ENCODE measurements around the gene KRT1.
A peak's percentile ranks its signal among the peaks of the same experiment; 100 is the strongest.

The KRT1 gene

GRCh38 chr12:52659395-52659794 is 20.8 kb downstream of the KRT1 start:
- DNase-seq, result no peak

- no peak for DNase-seq
Observed at GRCh38 chr12:52658196-52658595, 22.0 kb downstream of the KRT1 start.

GRCh38 chr12:52657250-52657902 is 22.8 kb downstream of the KRT1 start:
- no peak for DNase-seq

- DNase-seq, result no peak
Observed at GRCh38 chr12:52656616-52657015, 23.6 kb downstream of the KRT1 start.

- DNase-seq, result no peak
Observed at GRCh38 chr12:52655720-52656124, 24.5 kb downstream of the KRT1 start.

GRCh38 chr12:52655251-52655650 is 25.0 kb downstream of the KRT1 start:
- DNase-seq, result no peak

- DNase-seq, result no peak
Observed at GRCh38 chr12:52651726-52652261, 28.4 kb downstream of the KRT1 start, which contains the start of gene KRT2. TSS of gene KRT2 (minus strand) at chr12:52652211. CDS start at chr12:52652142, 69 bp downstream.

- DNase-seq, result no peak
Observed at GRCh38 chr12:52650520-52651081, 29.6 kb downstream of the KRT1 start.

GRCh38 chr12:52649066-52649465 is 31.1 kb downstream of the KRT1 start:
- DNase-seq, result no peak

- DNase-seq, result no peak
Observed at GRCh38 chr12:52648012-52648550, 32.1 kb downstream of the KRT1 start.

- no peak for DNase-seq
Observed at GRCh38 chr12:52647601-52648000, 32.6 kb downstream of the KRT1 start.

- DNase-seq, result no peak
Observed at GRCh38 chr12:52646613-52647012, 33.6 kb downstream of the KRT1 start.

- no peak for DNase-seq
Observed at GRCh38 chr12:52645982-52646381, 34.2 kb downstream of the KRT1 start.

- DNase-seq, result peak; percentile 34
Observed at GRCh38 chr12:52645120-52645761, 35.0 kb downstream of the KRT1 start.

GRCh38 chr12:52644078-52644415 is 36.2 kb downstream of the KRT1 start:
- DNase-seq, result no peak

- DNase-seq, result no peak
Observed at GRCh38 chr12:52643233-52644077, 36.8 kb downstream of the KRT1 start.

GRCh38 chr12:52641468-52641867 is 38.7 kb downstream of the KRT1 start:
- no peak for DNase-seq

- no peak for DNase-seq
Observed at GRCh38 chr12:52637299-52637698, 42.9 kb downstream of the KRT1 start.

- DNase-seq, result no peak
Observed at GRCh38 chr12:52636592-52637258, 43.5 kb downstream of the KRT1 start.

- no peak for DNase-seq
Observed at GRCh38 chr12:52636189-52636588, 44.0 kb downstream of the KRT1 start.

GRCh38 chr12:52634266-52635056 is 45.7 kb downstream of the KRT1 start:
- no peak for DNase-seq

- DNase-seq, result no peak
Observed at GRCh38 chr12:52633383-52633782, 46.8 kb downstream of the KRT1 start.
